NCI-H510A (cell line): ENCODE measurements around the gene KDM1A.

Experiments used
- DNase-seq: peaks from one replicate; lab custom pipeline; 2025; lab: John Stamatoyannopoulos, UW

Gene KDM1A

DNA sequence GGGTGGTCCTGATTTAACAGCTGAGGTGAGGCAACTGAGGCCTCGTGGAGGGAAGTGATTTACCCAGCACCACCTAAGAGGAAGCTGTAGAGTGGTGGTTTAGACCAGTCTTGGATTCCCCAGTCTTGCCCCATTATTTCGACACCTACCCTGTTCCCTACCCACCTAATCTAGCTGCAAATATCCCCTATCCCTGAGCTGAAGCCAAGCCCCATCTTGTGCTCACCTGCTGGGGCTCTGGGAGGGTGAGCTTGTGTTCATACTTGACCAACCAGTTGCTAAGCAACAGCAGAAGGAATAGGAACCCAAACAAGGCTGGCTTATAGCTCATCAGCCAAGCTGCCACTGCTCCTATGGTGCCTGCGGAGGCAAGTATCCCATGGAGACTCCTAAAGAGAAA is 5.6 kb upstream of the KDM1A start:
- peak; percentile 88 for DNase-seq

DNA sequence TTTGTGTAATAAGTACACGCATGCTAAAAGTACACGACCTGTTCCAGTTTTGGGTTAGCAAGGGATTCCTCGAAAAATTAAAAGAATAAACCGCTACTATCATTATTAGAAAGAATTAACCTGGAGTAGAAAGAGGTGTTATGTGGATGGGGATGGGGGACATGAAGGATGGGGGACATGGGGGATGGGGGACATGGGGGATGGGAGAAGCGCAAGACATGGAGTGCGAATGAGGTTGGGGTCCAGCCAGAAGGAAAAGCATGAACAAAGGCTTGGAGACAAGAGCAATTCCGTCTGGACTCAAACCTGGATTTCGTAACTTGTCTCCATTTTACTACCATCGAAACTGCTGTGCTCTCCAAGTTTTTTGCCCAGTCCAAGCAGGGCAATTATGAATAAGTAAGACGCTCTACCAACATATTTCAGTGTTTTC is 591 bp upstream of the KDM1A start:
- no peak for DNase-seq

DNA sequence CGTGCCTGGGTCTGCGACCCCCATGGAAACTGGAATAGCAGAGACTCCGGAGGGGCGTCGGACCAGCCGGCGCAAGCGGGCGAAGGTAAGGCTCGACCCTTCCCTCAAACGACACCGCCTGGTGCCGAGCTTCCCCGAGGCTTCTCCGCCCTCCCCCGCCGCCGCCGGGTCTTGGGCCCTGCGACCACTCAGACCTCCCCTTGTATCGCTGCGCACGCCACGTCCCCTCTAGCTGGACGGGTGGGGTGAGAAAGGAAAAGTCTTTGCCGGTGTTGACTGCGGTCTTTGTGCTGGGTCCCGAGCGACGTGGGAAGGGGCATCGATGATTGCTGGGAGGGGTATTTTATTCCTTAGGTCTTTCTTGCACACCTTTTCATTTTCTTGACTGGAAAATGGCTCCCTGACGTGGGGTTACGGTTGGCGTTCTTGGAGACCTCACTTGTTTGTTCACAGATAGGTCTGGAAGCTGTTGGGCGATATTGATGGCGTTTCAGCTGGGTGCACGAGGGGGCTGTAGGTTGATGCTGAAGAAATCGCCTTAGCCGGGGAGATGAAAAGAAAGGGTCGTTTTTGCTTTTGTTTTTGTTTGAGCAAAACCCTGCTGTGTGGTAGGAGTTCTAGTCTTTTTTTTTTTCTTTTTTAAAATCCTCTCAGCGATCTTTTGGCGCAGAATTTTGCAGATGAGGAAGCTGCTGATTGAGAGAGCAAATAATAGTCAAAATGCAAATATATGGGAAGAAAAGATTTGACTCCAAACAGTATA is 776 bp downstream of the KDM1A start:
- no peak for DNase-seq

DNA sequence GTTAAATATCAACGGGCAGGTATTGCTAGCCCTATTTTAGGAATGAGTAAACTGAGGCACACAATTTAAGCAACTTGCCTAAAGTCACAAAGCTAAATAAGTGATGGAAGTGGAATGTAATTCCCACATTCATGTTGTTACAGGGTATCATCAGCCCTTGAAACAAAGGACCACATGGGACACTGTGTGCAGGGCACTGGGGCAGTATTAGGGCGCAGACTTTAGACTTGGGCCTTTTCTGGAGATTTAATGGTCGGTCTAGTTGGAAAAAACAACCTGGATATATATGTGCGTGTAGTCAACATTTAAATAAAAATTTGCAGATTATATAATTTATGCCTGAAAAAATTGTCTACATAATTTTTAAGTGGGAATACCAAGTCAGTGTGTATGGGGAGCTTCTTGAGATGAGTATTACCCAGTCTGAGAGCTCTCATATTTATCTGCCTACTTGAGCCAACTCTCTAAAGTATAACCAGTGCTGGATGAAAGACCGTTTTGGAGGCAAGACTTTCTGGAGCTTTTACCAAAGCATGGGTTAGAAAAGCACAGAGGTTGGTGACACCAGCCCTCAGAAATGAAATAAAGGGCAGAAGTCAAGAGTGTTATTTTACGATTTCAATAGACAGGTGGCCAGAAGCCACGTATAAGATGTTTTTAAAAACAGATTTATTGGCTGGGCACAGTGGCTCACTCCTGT is 1.6 kb downstream of the KDM1A start:
- no peak for DNase-seq

DNA sequence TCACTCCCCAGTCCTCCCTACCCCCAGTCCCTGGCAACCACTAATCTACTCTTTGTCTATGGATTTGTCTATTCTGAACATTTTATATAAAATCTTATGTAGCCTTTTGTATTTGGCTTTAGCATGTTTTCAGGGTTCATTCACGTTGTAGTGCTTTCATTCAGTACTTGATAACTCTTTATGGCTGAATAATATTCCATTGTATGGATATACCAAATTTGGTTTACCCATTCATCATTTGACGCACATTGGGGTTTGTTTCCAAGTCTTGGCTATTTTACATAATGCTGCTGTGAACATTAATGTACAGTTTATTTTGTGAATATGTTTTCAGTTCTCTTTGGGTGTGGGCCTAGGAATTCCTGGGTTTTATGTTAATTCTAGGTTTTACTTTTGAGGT is 2.6 kb downstream of the KDM1A start:
- DNase-seq = no peak

DNA sequence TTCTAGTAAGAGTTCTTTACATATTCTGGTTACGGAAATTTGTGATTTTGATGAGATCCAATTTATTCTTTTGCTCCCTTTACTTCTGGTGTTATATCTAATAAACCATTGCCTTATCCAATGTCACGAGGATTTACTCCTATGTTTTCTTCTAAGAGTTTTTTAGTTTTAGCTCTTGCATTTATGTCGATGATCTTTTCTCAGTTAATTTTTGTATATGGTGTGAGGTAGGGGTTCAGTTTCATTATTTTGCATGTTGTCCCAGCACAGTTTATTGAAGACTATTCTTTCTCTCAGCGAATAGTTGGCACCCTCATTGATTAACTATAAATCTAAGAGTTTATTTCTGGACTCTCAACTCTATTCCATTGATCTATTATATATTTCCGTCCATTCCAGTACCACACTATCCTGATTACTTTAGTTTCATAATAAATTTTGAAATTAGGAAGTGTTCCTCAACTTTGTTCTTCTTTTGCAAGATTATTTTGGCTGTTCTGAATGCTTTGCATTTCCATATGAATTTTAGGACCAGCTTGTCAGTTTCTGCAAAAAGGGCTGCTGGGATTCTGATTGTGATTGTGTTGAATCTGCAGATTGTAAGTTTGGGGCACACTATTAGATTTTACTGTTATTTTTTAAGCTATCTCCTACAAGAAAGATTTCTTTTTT is 4.0 kb downstream of the KDM1A start:
- DNase-seq = no peak

DNA sequence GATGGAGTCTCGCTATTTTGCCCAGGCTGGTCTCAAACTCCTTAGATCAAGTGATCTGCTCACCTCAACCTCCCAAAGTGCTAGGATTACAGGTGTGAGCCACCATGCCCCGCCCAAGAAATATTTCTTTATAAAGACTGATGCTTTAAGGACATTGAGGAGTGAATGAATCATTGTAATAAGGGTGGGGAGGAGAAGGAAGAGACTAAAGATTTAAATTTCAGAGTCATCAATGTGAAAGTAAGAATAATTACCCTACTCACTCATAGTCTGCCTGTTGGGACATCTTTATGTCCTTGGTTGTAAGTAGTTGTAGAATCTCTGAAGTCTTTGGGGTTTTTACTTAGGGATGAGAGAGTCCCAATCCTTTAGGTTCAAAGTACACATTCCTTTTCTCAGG is 7.3 kb downstream of the KDM1A start:
- no peak for DNase-seq

DNA sequence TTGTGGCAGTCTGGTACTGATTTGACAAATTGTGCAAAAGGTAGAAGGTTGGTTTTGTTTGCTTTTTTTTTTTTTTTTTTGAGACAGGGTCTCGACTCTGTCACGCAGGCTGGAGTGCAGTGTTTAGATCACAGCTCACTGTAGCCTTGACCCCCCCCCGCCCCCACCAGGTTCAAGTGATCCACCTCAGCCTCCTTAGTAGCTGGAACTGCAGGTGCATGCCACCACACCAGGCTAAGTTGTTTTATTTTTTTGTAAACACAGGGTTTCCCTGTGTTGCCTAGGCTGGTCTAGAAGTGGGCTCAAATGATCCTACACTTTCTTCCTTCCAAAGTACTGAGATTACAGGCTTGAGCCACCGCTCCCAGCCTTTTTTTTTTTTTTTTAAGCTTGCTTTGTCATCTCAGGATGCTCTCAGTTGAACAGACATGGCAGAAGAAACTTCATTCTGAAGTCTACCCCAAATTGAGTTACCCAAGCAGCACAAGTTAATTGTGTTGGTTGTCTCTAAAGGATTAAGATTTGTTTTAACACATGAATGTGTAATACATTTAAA is 8.2 kb downstream of the KDM1A start:
- no peak for DNase-seq

DNA sequence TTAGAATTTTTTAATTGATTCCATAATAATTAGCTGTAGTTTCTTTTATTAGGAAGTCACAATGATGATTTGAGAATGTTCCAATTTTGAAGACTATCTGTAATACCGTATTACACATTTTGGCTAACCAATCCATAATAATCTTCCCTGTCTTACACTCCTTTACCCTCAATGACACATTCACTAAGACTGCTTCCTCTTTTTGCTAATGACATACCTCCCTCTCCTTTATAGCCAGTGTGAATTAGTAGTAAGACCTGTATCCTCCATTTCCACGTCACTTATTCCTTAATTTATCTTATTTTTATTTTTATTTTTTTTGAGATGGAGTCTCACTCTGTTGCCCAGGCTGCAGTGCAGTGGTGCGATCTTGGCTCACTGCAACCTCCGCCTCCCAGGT is 10.1 kb downstream of the KDM1A start:
- no peak for DNase-seq

DNA sequence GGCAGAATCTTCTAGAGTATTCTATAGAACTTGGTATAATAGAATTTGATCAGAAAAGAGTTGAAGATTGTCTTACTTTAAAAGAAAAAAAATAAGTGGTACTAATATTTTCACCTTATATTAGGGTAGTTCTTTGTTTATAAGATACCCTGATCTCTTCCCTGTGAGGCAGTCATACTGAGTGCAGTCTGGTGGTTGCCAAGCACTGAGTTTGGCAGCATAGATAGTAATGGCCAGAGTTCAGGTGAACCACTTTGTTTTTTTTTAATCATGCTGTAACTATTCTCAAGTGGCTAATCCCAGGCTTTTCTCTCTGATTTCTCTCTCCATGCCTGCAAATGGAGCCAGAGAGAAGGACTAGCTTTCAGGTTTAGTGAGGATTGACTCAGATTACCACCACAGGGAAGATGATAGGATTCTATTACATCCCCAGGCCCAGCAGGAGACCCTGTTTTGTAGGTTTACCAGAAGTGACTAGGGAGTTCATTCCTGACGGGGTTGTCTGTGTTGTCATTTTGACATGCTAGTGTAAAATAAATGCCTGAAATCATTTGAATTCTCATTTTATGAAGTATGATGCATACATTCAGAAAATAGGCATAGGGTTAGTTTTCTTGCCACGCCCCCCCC is 16.7 kb downstream of the KDM1A start:
- DNase-seq = no peak

DNA sequence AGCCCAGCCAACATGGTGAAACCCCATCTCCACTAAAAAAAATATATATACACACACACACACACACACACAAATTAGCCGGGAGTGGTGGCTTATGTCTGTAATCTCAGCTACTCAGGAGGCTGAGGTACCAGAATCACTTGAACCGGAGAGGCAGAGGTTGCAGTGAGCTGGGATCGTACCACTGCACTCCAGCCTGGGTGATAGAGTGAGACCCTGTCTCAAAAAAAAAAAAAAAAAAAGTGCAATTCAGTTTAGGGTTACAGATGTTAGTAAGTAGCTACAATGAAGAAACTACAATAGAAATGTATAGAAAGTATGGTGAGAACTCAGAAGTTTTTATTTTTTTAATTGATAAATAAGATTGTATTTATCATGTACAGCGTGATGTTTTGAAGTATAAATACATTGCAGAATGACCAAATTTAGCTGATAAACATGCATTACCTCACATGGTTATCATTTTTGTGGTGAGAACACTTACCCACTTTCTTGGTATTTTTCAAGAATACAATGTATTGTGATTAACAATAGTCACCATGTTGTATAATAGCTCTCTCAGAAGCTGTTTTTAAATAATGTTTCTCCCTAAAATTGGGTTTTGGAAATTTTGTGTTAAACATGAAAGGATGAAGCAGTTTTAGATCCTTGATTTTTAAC is 17.9 kb downstream of the KDM1A start:
- DNase-seq = no peak

DNA sequence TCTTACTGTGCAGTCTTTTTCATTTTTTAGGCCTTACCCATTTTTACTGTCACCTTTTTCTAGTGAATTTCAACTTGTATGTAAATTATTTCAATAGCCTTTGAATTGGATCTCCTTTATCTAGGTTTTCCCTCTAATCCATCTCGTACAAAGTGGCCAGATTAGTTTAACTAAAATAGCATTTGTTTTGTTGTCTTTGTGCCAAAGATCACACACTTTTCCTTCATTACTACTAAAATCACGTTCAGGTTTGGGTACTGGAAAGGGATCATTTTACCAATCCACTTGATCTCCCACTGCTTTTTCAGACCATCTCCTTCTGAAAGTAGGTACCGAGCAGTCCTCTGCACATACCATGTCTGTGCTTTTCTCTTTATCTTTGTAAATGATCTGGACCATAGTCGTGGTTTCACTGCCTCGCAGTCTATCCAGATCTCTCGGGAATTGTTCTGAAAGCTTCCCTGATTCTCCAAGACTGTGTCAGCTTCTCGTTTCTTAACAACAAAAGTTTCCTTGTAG is 20.1 kb downstream of the KDM1A start:
- DNase-seq = no peak

DNA sequence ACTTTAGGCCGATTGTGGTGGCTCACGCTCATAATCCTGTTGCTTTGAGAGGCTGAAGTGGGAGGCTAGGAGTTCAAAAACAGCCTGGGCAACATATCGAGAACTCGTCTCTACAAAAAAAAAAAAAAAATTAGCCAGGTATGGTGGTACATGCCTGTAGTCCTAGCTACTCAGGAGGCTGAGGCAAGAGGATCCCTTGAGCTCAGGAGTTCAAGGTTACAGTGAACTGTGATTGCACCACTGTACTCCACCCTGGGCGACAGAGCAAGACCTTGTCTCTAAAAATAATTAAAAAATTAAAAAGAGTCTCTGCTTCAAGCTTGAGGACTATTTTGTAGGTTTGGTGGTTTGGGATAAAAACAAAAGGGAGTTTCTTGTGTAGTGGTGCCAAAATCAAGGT is 21.2 kb downstream of the KDM1A start:
- DNase-seq = no peak

DNA sequence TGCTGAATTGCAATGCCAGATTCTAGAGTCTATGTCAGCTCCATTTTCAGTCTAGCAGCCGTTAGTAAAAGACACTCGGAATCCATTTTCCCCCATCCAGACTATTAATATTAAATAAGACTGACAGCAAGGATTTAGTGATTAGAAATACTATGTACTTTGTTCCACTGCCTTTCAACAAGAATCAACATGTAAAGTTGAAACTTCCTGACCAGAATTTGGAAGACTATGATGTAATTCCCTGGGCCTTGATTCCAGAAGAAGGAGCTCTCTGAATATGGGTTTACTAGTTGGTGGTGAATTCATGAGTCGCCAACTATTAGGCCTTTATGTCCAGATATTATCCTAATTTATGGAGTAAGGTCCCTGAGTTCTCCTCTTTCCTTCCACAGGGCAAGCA is 24.8 kb downstream of the KDM1A start:
- no peak for DNase-seq

DNA sequence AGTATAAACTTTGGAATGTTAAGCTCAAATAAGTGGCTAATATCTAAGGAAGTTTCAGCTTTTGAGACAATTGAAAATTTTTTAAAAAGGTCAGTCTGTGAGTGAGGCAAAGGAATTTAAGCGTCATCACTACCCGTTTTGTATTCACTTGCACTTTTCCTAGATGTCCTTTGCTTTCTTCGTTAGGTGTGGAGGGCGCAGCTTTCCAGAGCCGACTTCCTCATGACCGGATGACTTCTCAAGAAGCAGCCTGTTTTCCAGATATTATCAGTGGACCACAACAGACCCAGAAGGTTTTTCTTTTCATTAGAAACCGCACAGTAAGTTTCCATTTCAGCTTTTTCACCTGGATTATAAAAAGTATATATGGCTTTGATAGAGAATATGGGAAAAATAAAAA is 30.9 kb downstream of the KDM1A start:
- no peak for DNase-seq

DNA sequence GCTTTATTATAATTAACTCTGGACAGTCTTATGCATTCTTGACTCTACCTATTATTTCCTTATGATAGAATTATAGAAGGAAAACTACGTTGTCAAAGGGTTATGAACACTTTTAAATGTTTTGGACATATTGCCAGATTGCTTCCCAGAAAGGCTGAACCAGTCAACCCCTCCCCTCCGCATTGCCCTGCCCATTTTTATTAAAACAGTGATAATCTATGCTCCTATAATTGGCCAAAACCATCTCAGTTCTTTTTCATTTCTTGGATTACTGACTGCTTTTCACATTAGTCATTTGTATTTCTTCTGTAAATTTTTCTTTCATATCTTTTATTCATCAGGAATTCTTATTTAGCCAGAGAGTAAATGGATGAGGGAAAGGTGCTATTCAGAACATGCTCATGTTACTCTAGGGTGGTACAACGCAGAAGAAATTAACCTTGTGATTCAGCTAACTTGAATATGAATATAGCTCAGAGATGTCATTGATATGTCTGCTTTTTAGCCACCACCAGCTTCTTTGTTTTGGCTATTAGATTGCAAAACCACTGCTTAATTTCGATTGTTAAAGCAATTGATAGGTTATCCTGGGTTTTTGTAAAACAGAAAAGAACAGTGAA is 32.1 kb downstream of the KDM1A start:
- DNase-seq = no peak

DNA sequence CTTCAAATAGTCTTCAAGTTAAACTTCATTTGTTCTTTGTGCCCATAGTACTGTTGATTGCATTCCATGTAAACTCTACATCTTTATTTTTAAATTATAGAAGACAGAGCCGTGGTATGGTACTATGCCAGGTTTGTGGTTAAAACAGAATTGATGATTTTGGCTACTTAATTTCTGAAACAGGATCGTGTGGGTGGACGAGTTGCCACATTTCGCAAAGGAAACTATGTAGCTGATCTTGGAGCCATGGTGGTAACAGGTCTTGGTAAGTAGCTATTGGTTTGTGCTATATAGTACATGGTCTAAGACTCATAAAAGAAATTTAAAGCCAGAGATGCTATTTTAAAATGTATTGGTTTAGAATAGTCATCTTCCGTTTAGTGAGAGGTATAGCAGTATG is 38.0 kb downstream of the KDM1A start:
- no peak for DNase-seq

DNA sequence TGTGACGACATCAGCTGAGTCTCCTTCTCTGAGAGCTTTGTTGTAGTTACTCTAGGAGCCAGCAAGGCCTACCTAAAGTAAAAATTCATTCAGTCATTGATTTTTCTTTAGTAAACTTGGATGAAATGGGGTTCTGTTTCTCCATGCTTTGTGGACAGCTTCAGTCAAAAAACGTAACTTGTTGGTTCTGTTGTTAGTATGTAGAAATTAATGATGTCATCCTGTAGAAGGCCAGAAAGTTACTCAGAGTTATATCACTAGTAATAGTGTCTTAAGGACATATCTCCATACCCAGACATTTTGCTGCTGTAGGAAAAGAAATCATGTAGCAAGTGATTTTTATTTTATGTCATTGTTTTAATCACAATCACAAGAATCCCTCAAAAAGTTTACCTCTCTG is 43.0 kb downstream of the KDM1A start:
- DNase-seq = no peak

DNA sequence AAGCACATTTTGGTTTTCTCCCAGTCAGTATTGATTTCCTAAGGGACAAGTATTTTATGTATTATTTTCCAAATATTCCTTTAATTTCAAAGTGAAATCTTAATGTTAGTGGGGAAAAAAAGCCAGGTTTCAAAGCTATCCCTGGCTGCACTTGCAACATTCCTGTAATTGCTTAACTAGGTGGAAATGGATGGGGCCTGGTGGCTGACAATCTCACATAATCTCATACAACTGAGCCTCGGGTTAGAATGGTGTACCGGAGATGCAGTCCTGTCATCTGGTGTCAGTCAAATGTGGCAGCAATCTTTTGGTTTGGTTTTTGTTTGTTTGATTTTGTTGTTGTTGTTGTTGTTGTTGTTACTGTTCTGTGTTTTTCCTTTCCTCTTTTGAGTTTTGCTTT is 46.1 kb downstream of the KDM1A start:
- DNase-seq = no peak

DNA sequence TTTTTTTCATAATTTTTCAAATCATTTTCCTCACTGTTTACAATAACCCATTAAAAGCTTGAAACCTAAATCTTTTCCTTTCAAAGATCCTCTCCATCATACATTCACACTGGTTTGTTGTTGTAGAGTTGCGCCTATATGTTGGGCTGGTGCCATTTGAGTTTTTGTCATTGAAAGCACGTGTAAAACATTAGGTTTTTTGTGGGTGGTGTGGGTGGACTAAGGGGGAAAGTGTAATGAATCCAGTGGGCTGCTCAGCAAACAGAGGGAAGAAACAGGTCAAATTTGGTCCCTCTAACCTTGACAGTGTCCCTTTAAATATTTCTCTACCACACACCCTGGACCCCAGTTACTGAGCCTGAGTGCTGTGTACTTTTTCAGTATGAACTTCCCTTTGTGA is 46.8 kb downstream of the KDM1A start:
- no peak for DNase-seq

DNA sequence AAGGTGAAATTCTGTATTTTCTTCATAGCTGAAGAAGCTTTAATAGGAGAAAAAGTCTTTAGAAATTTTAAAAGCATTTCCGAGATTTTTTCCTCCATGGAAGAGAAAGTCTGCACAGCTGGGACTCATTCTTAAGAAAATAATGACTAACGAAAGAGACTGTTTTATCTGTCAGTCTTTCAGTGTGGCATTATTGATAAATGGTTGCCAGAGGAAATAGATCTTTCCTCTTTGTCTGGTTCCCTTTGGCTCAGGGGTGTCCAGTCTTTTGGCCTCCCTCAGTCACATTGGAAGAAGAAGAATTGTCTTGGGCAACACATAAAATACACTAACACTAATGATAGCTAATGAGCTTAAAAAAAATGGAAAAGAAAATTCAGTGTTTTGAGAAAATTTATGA is 49.9 kb downstream of the KDM1A start:
- DNase-seq = no peak
